Measurements from ENCODE around the gene BGN. TPM values are rescaled to one million over a fixed set of nuclear protein-coding genes. Genes with fewer than 3 reads are reported as not detected.

The BGN gene
- total RNA-seq, 4 donors from 2014 or later: 1.1 to 50.7 (median 9.8) TPM

- ATAC-seq (no peak), DNase-seq (no peak)
- no peak overlapping the region for H3K4me3 ChIP-seq
- in situ Hi-C loops (cut with MboI; ENCODE audit: low sequenced_read_pairs in 4 of 4): no loop called here
- no peaks in the 10 kb centered on the region for H3K4me1 ChIP-seq
- H3K27ac ChIP-seq: no peak overlapping the region
- TF ChIP-seq POLR2A (IDR thresholded peaks at IDR 0.05): no peak
- no peak for TF ChIP-seq CTCF (IDR thresholded peaks at IDR 0.05 in 4 of 5, conservative IDR thresholded peaks at IDR 0.05 in 1 of 5)
- H3K36me3 ChIP-seq: no peaks in the 10 kb centered on the region
- H3K27me3 ChIP-seq: no peaks in the 10 kb centered on the region
- H3K9me3 ChIP-seq: no peaks in the 10 kb centered on the region
- intact Hi-C loops (cut with DNase I; ENCODE audit: low total_unique reads): no loop called here
Observed at GRCh38 chrX:153537526-153538295, 42.9 kb downstream of the BGN start.

GRCh38 chrX:153538424-153538823 lies 43.6 kb downstream of the BGN start:
- H3K4me1 ChIP-seq: no peaks in the 10 kb centered on the region
- no peak for DNase-seq
- no peak overlapping the region for H3K4me3 ChIP-seq
- intact Hi-C loops (cut with DNase I; ENCODE audit: low total_unique reads): no loop called here
- no peaks in the 10 kb centered on the region for H3K27me3 ChIP-seq
- H3K9me3 ChIP-seq: no peaks in the 10 kb centered on the region
- no peak overlapping the region for H3K27ac ChIP-seq
- ATAC-seq: no peak
- H3K36me3 ChIP-seq: no peaks in the 10 kb centered on the region
- TF ChIP-seq POLR2A (IDR thresholded peaks at IDR 0.05) (no peak), CTCF (IDR thresholded peaks at IDR 0.05 in 4 of 5, conservative IDR thresholded peaks at IDR 0.05 in 1 of 5) (no peak)
- in situ Hi-C loops (cut with MboI; ENCODE audit: low sequenced_read_pairs in 4 of 4): no loop called here

- Histone ChIP-seq H3K27ac (no peak overlapping the region), H3K4me1 (no peaks in the 10 kb centered on the region), H3K27me3 (no peaks in the 10 kb centered on the region), H3K36me3 (no peaks in the 10 kb centered on the region), H3K4me3 (no peak overlapping the region), H3K9me3 (no peaks in the 10 kb centered on the region)
- ATAC-seq (peak; percentile 70 to 96), DNase-seq (peak; percentile 32 to 56)
- TF ChIP-seq CTCF (IDR thresholded peaks at IDR 0.05 in 4 of 5, conservative IDR thresholded peaks at IDR 0.05 in 1 of 5) (peak; percentile 70 to 87 (median 78)), POLR2A (IDR thresholded peaks at IDR 0.05) (no peak)
- in situ Hi-C loops (cut with MboI; ENCODE audit: low sequenced_read_pairs in 4 of 4) (no loop called here), intact Hi-C loops (cut with DNase I; ENCODE audit: low total_unique reads) (no loop called here)
Observed at GRCh38 chrX:153539171-153539978, 44.6 kb downstream of the BGN start.

- DNase-seq (no peak), ATAC-seq (no peak)
- Histone ChIP-seq H3K27me3 (peaks cover 0 to 3% (median 0%) of the 10 kb centered on the region in 3 donors), H3K36me3 (no peaks in the 10 kb centered on the region), H3K4me3 (no peak overlapping the region), H3K27ac (no peak overlapping the region), H3K4me1 (no peaks in the 10 kb centered on the region), H3K9me3 (no peaks in the 10 kb centered on the region)
- intact Hi-C loops (cut with DNase I; ENCODE audit: low total_unique reads): no loop called here
- in situ Hi-C loops (cut with MboI; ENCODE audit: low sequenced_read_pairs in 4 of 4): no loop called here
- TF ChIP-seq POLR2A (IDR thresholded peaks at IDR 0.05): no peak
- TF ChIP-seq CTCF (IDR thresholded peaks at IDR 0.05 in 4 of 5, conservative IDR thresholded peaks at IDR 0.05 in 1 of 5): no peak
Observed at GRCh38 chrX:153539979-153540358, 45.2 kb downstream of the BGN start.

All from gastrocnemius medialis (tissue), 4 donors.